Measurements from ENCODE around the gene KIAA0040. TPM values are rescaled to one million over a fixed set of nuclear protein-coding genes. Genes with fewer than 3 reads are reported as not detected.
"Not testable (repeated sequence)": the region's sequence is repeated elsewhere in the genome, so short reads cannot be mapped to it uniquely, and the experiment has no call there.

KIAA0040 gene
- total RNA-seq, 1 donor from 2014 or later = not detected

DNA sequence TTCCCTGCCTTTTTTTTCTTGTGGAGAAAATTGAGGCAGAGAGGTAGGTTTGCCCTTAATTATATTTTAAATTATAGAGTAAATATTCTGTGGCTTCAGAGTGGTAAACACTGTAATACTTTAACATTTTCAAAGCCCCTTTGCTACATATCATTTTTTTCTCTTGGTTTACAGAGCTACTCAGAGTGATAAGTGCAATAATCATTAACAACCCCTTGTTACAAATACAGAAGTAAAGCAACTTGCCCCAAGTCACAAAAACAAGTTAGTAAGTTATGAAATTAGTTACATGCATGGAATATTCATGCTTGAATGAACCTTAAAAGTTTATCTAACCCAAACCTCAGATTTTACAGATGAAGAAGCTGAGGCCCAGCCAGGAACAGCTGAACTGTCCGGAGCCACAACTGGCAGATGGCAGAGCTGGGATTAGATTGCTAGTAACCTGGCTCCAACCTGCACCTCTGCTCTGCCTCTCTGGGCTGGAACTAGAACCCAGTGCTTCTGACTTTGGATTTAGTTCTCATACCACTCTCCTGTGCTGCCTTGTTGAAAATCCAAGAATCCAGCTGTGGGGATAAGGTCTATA lies 76.3 kb downstream of the KIAA0040 start:
- H3K9me3 Mint-ChIP-seq (ENCODE audit: unreplicated experiment) = no peaks in the 10 kb centered on the region
- H3K27ac Mint-ChIP-seq (ENCODE audit: unreplicated experiment) = no peak overlapping the region
- peaks cover 4% of the 10 kb centered on the region for H3K27me3 Mint-ChIP-seq (ENCODE audit: unreplicated experiment)
- peaks cover 6% of the 10 kb centered on the region for H3K36me3 Mint-ChIP-seq (ENCODE audit: unreplicated experiment)
- no peaks in the 10 kb centered on the region for H3K4me1 Mint-ChIP-seq (ENCODE audit: low read depth, unreplicated experiment)
- no peak overlapping the region for H3K4me3 Mint-ChIP-seq (ENCODE audit: unreplicated experiment)
- TF ChIP-seq, protein P1, sequence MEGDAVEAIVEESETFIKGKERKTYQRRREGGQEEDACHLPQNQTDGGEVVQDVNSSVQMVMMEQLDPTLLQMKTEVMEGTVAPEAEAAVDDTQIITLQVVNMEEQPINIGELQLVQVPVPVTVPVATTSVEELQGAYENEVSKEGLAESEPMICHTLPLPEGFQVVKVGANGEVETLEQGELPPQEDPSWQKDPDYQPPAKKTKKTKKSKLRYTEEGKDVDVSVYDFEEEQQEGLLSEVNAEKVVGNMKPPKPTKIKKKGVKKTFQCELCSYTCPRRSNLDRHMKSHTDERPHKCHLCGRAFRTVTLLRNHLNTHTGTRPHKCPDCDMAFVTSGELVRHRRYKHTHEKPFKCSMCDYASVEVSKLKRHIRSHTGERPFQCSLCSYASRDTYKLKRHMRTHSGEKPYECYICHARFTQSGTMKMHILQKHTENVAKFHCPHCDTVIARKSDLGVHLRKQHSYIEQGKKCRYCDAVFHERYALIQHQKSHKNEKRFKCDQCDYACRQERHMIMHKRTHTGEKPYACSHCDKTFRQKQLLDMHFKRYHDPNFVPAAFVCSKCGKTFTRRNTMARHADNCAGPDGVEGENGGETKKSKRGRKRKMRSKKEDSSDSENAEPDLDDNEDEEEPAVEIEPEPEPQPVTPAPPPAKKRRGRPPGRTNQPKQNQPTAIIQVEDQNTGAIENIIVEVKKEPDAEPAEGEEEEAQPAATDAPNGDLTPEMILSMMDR (IDR thresholded peaks at IDR 0.05; ENCODE audit: partially characterized antibody, unreplicated experiment) = no peak
- DNase-seq = no peak

DNA sequence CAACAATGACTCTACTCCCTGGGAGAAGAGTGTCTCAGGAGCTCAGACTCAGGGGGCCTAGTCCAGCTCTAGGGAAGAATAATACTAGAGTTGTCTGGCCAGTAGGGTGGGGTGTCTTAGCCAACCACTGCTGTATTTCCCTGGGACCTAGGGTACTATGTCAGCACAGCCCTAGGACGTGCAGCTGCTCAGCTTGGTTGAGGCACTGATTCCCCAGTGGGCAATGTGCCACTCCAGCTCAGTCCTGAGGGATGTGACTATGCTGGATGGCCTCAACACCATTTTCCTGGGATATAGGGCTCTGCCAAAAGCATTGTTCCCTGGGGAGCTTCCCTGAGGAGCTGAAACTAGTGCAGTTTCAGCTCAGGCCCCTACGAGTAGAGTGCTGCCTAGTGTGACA lies 77.6 kb downstream of the KIAA0040 start:
- H3K27ac Mint-ChIP-seq (ENCODE audit: unreplicated experiment) = no peak overlapping the region
- H3K36me3 Mint-ChIP-seq (ENCODE audit: unreplicated experiment) = peaks cover 6% of the 10 kb centered on the region
- peaks cover 2% of the 10 kb centered on the region for H3K27me3 Mint-ChIP-seq (ENCODE audit: unreplicated experiment)
- H3K9me3 Mint-ChIP-seq (ENCODE audit: unreplicated experiment) = no peaks in the 10 kb centered on the region
- no peaks in the 10 kb centered on the region for H3K4me1 Mint-ChIP-seq (ENCODE audit: low read depth, unreplicated experiment)
- DNase-seq = no peak
- H3K4me3 Mint-ChIP-seq (ENCODE audit: unreplicated experiment) = no peak overlapping the region
- TF ChIP-seq, protein P1 (IDR thresholded peaks at IDR 0.05; ENCODE audit: partially characterized antibody, unreplicated experiment) = no peak

DNA sequence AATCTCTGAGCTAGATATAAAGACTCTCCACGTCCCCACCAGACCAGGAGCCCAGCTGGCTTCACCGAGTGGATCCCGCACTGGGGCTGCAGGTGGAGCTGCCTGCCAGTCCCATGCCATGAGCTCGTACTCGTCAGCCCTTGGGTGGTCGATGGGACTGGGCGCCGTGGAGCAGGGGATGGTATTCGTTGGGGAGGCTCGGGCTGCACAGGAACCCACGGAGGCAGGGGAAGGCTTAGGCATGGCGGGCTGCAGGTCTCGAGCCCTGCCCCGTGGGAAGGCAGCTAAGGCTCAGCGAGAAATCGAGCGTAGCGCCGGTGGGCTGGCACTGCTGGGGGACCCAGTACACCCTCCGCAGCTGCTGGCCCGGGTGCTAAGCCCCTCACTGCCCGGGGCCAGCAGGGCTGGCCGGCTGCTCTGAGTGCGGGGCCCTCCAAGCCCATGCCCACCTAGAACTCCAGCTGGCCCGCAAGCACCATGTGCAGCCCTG lies 84.2 kb downstream of the KIAA0040 start:
- H3K36me3 Mint-ChIP-seq (ENCODE audit: unreplicated experiment) = peaks cover 11% of the 10 kb centered on the region
- not testable (repeated sequence) for H3K4me3 Mint-ChIP-seq (ENCODE audit: unreplicated experiment)

More for the DNA sequence above, 84.2 kb downstream of the KIAA0040 start:
- not testable (repeated sequence) for H3K9me3 Mint-ChIP-seq (ENCODE audit: unreplicated experiment); H3K4me1 Mint-ChIP-seq (ENCODE audit: low read depth, unreplicated experiment); DNase-seq; H3K27ac Mint-ChIP-seq (ENCODE audit: unreplicated experiment); H3K27me3 Mint-ChIP-seq (ENCODE audit: unreplicated experiment)

Other genes with a start within 250 kb of the KIAA0040 start
- 88.7 TPM for gene CACYBP, start 192.8 kb downstream of the KIAA0040 start, total RNA-seq (ENCODE audit: unreplicated experiment)
- 35.3 TPM for gene MRPS14, start 169.4 kb downstream of the KIAA0040 start, total RNA-seq (ENCODE audit: unreplicated experiment)
- not detected for gene TNN, start 124.9 kb downstream of the KIAA0040 start, total RNA-seq (ENCODE audit: unreplicated experiment)

Measured in glutamatergic neuron (in vitro differentiated cells).